ENCODE results near the gene SH3BGRL3.
"Not testable (repeated sequence)": the region's sequence is repeated elsewhere in the genome, so short reads cannot be mapped to it uniquely, and the experiment has no call there.

SH3BGRL3 gene

DNA sequence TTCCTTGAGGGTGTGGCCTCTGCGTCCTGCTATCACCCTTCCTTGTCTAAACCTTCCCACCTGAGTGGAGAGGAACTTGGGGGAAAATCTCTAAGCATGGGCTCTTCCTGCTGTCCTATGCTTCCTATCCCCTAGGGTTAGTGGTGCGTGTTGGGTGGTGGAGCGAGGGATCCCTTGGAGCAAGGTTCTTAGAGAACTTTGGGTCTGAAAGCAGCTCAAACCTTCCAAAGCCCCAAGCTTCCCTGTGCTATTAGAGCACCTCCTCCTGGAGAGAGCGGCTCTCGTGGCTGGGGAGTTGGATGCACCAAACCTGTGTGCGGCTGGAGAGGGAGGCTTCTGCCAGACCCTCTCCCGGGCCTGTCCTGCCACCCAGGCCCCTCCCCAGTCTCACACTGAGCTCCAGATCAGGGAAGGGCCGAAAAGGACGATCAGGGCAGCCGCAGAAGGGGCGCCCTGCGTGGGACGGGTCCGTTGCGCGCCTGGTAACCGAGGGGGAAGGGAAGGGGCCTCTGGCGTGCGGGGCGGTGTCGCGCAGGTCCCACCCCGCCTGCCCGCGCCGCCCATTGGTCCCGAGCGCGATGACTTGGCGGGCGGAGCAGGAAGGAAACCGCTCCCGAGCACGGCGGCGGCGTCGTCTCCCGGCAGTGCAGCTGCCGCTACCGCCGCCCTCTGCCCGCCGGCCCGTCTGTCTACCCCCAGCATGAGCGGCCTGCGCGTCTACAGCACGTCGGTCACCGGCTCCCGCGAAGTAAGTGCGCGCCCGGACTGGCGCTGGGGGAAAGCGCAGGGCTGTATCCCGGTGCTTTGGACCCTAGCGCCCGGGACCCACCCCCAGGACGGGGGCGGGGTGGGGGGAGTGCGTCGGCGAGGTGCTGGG, at the start of gene SH3BGRL3:
SH3BGRL3 (plus strand) TSS at position 631 of the 877 bp plus-strand sequence; CDS start at position 701, 70 bp downstream.
- DNase-seq = peak; percentile 47

DNA sequence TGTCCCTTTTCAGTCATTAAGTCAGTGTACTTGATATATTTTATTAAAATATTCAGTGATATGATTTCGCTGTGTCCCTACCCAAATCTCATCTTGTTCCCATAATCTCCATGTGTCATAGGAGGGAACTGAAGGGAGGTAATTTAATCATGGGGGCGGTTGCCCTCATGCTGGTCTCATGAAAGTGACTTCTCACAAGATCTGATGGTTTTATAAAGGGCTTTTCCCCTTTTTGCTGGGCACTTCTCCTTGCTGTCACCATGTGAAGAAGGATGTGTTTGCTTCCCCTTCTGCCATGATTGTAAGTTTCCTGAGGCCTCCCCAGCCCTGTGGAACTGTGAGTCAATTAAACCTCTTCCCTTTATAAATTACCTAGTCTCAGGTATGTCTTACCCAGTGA, 49.2 kb upstream of the SH3BGRL3 start:
- DNase-seq = not testable (repeated sequence)

DNA sequence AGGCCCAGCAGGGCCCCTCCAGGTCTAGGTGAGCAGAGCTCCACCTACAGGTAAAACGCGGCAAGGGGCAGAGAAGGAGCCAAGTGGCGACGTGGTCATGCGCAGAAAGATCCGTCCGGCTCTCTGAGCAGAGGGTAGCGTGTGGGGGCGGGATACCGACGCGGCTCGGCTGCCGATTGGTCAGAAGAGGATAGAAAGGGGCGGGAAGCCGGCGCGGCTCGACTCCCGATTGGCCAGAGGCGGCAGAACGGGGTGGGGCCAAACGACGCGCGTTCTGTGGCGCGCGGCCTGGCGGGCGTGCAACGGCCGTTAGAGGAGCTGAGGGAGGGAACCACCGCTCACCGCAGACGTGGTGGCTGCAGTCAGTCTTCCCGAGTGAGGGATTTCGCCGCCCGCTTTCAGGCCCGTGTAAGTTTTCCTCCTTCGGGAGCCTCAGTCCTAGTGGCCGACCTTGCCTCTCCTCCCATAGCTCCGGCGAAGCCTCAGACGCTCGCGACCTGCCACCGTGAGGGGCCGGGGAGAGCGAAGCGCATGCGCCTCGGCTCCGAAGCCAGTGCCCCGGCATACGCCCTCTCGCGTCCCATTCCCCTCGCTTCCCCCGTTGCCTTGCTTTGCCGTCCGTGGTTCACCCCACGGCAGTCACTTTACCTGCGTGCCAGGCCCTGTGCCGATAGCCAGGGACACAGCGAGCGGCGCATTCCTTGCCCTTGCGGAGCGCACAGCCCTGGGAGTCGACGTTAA, 45.8 kb upstream of the SH3BGRL3 start, which contains the start of gene CEP85:
CEP85 (plus strand) TSS at position 298 of the 741 bp plus-strand sequence. CDS start 5,584 bp downstream, outside the sequence.
- DNase-seq = peak; percentile 89

DNA sequence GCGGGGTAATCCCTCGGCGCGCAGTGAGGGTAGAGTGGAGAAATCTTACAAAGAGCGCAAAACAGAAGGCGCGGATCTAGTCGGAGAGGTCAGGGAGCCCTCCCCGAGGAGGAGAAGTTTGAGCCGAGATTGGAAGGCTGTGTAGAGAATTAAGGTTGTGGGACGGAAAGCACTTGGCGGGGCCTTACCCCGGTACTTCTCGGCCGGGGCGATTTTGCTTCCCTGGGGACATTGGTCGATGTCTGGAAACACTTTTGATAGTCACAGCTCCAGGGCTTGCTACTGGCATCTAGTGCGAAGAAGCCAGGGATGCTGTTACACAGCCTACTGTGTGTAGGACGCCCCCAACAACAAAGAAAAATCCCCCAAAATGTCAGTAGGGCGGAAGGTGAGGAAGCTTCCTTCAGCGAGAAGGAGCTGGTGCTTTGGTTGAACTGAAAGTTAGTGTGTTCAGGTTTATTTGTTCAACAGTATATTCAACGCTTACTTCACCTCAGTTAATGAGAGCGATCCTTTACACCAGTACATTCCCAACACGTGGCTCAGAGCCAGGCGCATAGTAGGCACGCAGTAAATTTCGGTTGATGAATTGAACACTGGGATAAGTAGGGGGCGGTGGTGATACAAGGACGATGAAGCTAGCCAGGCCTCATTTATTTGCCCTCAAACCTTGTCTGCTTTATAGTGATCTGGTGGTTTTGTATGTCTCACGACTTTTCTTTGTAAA, 45.1 kb upstream of the SH3BGRL3 start:
- DNase-seq = no peak

DNA sequence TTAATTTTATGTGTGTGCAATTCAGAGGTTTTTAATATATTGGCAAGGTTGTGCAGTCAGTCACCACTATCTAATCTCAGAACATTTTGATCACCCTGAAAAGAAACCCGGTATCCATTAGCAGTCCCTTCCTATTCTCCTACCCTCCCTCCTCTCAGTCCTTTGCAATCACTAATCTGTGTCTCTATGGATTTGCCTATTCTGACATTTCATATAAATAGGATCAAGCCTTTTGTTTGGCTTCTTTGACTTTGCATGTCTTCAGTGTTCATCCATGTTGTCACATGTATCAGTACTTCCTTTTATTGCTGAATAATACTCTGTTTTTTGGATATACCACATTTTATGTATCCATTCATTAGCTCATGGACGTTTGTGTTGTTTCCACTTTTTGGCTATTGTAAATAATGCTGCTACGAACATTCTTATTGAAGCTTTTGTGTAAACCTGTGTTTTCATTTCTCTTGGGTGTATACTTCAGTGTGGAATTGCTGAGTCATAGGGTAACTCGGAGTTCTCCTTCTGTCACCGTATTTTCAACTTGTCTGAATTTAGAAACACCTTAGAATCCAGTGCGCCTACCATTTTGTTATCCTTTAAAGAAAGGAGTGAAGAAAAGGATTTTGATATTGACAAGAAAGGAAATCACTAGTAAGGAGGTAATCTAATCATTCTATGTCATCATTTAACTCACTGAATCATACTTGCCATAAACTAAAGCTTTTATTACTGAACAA, 42.5 kb upstream of the SH3BGRL3 start:
- no peak for DNase-seq

DNA sequence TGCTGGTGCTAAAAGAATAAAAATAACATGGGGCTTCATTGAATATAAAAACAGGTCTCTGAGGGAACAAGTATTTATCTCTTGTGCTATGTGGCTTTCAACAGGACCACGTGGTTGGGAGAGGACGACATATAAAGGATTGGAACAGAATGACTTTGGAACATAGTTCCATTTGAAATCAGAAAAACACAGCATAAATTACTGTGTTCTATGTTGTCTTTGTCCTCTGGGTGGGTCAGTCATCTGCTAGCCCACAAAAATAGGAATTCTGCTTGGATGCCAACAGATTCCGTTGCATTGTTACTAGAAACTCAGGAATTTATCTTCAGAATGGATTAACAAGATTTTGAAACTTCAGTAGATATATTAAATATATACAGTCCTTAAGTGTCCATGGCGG, 40.0 kb upstream of the SH3BGRL3 start:
- DNase-seq = no peak

DNA sequence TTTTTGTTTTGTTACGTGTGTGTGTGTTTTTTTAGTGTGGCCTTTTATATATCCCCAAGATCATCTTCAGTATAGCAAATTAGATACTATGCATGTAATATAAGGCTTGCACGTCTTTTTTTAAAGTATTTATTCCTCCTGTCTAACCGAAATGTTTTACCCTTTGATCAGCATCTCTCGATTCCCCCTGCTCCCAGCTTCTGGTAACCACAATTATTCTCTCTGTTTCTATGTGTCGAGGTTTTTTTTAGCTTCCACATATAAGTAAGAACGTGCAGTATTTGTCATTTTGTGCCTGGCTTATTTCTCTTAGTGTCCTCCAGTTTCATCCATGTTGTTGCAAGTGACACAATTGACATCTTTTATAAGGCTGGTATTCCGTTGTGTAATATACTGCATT, 27.2 kb upstream of the SH3BGRL3 start:
- no peak for DNase-seq

DNA sequence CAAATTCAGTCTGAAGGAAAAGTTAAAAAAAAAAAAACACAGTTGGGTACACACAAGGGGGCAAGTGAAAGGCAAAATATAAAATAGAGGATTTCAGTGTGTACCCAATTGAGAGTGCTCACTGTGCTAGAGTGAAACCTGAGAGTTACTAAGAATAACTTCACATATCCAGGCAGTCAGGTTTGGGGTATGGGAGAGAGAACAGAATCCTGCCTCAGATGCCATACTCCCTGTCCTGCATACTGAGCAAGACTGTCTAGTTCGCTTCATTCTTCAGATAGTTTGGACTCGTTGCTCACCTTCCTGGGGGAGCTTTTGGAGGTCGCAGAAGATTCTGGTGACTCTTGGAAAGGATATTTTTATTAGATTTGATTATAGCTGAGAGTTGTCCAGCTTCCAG, 25.5 kb upstream of the SH3BGRL3 start:
- DNase-seq = no peak

DNA sequence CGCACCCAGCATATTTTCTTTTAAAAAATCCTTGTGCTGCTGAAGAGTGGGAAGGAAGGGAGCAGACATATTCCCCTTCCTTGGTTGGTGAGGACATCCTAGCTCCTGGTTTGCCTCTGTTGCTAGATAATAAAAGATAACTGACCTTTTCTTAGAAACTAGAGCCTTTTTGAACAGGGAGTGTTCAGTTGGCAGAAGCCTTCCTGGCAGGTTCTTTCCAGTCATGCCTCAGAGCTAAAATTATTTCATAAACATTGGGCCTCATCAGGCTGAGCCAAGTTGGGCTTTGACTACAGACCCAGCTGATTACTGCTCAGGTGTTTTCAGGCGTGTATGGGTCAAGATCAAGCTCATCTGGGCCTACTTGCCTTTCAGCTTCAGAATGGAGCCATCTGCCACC, 22.7 kb upstream of the SH3BGRL3 start:
- no peak for DNase-seq

DNA sequence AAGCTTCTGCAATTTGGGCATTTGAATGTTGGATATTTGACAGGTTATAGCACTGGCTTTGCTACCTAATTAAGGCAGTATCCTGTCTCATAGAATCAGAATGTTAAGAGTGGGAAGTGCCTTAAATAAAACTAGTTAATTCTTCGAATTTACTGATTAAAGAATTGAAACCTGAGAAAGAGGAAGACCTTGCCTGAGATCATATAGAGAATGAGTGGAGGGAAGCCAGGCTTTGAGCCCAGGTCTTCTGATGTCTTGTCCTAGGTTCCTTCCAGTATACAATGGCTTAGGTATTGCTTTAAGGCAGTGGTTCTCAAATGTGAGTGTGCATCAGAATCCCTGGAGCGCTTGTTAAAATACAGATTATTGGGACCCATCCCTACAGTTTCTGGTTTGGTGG, 20.9 kb upstream of the SH3BGRL3 start:
- no peak for DNase-seq

DNA sequence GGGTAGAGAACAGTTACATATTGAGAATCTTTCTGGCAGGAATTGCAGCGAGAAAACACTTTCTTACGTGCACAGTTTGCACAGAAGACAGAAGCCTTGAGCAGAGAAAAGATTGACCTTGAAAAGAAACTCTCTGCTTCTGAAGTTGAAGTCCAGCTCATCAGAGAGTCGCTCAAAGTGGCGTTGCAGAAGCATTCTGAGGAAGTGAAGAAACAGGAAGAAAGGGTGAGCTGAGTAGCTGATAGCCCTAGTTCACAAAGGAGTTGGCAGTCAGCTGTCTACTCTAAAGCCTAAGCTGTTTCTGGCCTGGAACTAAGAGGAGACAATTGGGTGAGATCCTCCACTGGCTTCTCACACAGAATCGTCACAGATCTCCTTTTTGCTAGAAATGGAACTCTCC, 20.3 kb upstream of the SH3BGRL3 start:
- DNase-seq = no peak

DNA sequence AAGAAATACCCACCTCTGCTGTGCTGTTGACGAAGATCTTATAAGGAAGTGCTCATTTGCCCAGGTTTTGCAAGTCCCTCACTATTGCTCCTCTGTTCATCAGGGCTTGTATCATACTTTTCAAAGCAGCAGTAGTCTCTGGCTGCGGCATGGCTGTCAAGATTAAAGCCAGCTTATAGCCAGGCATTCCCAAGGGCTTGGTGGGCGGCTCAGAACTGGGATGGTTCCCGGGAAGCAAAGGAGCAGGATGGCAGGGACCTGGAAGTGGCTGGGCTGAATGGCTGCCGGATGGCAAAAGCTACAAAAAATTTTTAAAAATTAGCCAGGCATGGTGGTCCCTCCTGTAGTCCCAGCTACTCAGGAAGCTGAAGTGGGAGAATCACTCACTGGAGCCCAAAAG, 16.7 kb upstream of the SH3BGRL3 start:
- no peak for DNase-seq

DNA sequence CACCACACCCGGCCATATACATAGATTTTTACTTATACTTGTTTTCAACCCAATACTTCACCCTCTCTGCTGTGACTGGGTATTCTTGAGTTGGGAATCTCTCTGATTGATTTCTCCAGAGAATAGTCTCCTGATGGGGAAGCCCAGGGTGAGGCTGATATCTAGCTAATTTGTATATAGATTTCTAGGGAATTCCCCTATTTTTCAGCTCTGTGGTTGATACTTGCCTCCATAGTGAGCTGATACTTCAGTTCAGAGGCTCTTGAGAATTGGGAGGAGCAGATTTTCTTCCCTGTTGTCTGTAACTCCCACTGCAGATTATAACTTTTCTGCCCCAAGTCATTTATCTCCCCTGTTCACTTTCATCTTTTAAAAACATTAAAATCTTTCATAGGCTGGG, 14.5 kb upstream of the SH3BGRL3 start:
- no peak for DNase-seq

DNA sequence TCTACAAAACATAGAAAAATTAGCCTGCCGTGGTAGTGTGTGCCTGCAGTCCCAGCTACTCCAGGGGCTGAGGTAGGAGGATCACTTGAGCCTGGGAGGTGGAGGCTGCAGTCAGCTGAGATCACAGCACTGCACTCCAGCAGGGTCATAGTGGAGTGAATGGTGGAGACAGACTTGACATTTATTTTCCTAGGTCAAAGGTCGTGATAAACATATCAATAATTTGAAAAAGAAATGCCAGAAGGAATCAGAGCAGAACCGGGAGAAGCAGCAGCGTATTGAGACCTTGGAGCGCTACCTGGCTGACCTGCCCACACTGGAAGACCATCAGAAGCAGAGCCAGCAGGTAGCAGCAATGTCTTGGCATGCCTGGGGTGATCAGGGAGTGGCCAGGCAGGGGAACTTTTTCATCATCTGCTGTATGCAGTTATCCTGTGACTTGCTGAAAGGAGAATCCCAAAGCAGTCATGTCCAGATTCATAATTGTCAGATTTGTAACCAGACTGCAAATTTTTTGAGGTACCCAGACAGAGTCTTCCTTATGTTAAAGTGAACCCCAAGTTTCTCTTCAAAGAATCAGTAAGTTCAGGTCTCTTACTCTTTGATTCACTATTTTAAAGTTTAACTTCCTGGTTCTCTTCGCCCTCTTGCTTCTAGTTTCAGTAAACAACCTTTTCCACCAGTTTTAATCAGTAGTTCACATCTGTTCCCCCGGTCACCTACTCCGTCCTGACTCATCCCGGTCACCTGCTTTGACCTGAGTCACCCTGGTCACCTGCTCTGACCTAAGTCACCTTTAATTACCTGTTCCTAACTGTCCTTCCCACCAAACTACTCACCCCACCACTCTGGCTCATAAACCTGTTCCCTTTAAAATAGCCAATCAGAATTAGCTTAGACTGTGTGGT, 11.3 kb upstream of the SH3BGRL3 start:
- DNase-seq = no peak

DNA sequence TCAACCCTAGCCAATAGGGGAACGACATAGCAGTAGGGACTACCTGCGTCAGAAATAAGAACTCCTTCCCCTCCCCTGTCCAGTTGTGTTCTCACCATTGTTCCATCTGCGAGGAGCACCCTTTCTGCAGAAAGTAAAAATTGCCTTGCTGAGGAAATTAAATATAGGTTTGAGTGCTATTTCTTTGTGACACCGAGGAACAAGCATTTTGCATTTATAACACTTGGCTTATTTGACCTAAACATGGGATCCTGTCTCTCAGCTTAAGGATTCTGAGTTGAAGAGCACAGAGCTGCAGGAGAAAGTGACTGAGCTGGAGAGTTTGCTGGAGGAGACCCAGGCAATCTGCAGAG, 10.7 kb upstream of the SH3BGRL3 start:
- DNase-seq = no peak

DNA sequence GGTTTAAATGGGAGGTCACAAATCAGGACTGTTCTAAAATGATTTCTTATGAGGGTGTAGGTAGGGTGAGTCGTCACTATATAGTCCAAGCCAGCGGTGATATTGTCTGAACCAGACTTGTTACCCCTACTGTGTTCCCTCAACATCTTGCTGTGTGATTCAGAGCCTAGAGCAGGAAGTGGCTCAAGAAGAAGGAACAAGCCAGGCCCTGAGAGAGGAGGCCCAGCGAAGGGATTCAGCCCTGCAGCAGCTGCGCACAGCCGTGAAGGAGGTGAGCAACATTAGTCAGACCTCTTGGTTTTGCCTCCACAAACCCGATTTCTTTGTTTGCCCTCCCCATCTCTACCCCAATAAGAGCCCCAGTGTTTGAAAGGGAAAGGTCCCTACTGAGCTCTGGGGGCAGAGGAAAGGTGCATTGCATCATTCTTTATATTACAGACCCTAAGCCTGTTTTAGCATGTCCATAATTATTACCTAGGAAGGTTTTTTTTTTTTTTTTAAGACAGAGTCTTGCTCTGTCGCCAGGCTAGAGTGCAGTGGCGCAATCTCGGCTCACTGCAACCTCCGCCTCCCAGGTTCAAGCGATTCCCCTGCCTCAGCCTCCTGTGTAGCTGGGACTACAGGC, 5.0 kb upstream of the SH3BGRL3 start:
- no peak for DNase-seq

DNA sequence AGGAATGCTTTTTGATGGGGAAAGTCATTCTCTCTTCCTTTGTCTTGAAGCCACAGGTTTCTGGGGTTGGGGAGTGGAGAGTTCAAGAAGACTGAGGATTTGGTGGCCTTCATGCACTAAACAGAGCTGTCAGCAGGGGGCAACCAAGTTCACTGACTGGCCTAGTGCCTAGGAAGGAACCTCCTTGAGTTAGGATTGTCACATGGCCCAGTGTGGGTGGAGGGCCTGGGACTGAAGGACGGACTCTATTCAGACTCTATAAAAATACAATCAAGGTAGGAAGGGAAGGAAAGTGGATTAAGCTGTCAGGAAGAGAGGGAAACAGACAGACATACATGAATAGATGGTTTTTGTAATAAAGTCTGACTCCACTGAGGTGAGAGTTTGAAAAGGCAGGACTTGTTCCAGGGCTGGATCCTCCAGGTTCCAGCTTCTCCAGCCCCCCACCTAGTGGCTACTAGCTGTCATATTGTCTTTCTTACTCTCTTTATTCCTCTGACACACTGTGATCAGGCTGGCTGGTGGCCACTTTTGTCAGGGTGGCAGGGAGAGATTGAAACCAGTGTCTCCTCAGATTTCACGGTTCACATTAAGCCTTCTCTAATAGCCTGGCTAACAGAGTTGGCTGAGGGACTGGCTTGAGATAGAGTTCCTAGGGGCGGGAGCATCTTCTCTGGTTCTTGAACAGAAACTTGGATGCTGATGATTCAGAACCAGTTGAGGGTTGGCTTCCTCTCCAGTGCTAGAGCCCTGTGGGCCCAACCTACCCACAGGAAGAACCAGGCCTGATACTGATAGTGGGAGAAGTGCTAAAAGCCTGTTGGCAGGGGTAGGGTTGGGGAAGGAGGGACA, 4.1 kb upstream of the SH3BGRL3 start:
- DNase-seq = peak; percentile 69

DNA sequence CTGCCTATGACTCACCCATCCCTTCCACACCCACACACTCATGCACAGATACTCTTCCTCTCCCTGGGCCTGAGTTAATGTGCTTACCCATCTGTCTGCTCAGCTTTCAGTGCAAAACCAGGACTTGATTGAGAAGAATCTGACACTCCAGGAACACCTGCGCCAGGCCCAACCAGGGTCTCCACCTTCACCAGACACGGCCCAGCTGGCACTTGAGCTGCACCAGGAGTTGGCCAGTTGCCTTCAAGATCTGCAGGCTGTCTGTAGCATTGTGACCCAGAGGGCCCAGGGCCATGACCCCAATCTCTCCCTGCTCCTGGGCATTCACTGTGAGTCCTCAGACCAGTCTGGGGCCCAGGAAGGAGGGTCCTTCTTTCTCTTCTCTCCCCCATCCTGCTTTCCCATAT, 3.5 kb upstream of the SH3BGRL3 start:
- no peak for DNase-seq

DNA sequence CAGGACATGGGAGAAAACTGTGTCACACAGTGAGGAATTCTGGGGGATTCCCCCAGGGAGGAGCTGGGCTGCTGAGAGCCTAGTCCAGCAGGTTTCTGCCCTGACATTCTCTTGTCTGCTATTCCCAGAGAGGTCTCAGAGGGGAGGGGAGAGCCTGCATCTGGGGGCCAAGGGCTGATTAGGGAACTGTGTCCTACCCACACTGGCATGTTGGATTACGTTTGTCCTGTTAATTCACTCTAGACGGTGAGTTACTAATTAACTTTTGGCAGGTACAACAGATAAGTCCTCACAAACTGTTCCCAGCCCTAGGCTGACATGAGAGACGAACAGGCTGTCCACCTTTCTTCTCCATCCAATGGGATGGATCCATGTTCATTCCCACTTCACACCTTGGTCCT, 2.6 kb upstream of the SH3BGRL3 start:
- no peak for DNase-seq

DNA sequence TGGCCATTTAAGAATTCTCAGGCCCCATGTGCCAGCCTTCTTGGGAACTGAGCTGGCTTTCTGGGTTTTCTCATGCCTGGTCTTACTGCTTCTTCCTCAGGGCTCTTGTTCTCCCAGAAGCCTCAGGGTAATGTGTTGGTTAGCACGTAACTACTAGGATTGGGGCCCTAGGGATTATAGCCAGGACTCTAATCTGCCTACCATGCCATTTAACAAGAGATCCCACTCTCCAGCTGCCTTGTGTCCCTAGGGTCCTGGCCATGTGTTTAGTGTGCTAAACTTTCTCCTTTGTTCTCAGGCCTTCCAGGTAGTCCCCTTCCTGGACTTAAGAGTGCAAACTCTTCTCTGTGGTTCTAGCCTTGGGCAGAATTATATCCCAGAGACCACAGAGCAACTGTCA, 2.2 kb upstream of the SH3BGRL3 start:
- no peak for DNase-seq

All from GOT3 (cell line).